Superior temporal gyrus (tissue), 1 donor: ENCODE data around the gene IL6.

Experiments used
- DNase-seq: peaks from one replicate; pipeline ENCODE4 v3.0.0-alpha.2; 2016; ENCODE audit errors: extremely low spot score

The IL6 gene

DNA sequence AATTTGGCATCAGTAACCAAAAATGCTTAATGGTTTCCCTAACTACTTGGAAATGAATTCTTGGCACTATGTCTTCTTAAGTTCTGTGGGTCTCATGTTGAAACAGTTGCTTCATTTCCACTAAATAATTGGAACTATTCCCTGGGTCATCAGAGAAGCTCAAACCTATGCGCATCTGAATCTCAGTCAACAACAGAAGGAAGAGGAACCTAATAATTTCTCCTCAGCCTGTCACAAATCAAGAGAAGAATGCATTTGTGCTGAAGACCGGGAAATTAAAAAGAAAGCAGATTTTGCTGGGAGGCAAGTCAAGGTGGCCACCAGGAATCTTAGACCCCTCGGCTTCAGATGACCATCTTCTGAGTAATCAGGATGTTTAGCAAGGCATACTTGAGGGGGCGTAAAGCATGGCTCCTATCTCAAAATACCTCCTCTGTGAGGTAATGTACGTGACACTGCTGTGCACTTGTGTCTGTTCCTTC, 54.3 kb downstream of the IL6 start:
- no peak for DNase-seq
